ENCODE measurements around the gene TMEM242. TPM values are rescaled to one million over a fixed set of nuclear protein-coding genes. Genes with fewer than 3 reads are reported as not detected.

The TMEM242 gene
- total RNA-seq, 2 donors from 2014 or later = 10.8 to 11.7 TPM

- H3K4me3 ChIP-seq (ENCODE audit: low read length) = no peak overlapping the region
- no peaks in the 10 kb centered on the region for H3K36me3 Mint-ChIP-seq (ENCODE audit: low read depth)
- peaks cover 24% of the 10 kb centered on the region for H3K27me3 ChIP-seq (ENCODE audit: control insufficient read depth, insufficient read depth, low read length, poor library complexity, severe bottlenecking)
- H3K4me3 Mint-ChIP-seq = no peak overlapping the region
- H3K4me1 ChIP-seq (ENCODE audit: control insufficient read depth, insufficient read depth, low read length) = no peaks in the 10 kb centered on the region
- peaks cover 2% of the 10 kb centered on the region for H3K9me3 Mint-ChIP-seq
- peaks cover 32% of the 10 kb centered on the region for H3K27me3 Mint-ChIP-seq (ENCODE audit: insufficient read depth)
- H3K27ac Mint-ChIP-seq = no peak overlapping the region
- no peak overlapping the region for H3K27ac ChIP-seq (ENCODE audit: low read depth, low read length)
- H3K4me1 Mint-ChIP-seq = peaks cover 16% of the 10 kb centered on the region
- DNase-seq = no peak
- H3K36me3 ChIP-seq (ENCODE audit: control insufficient read depth, insufficient read depth, low read length) = no peaks in the 10 kb centered on the region
- no peaks in the 10 kb centered on the region for H3K9me3 ChIP-seq (ENCODE audit: control insufficient read depth, low read length)
- no peak for TF ChIP-seq CTCF (conservative IDR thresholded peaks at IDR 0.05)
- H3K9ac ChIP-seq (ENCODE audit: extremely low read depth, low read length, poor library complexity, severe bottlenecking) = no peak overlapping the region
- 90 to 92% methylated on average over 2 to 10 of the region's 10 CpGs for WGBS, 2 experiments (ENCODE audit: insufficient coverage in 1 of 2, insufficient read length in 1 of 2)
Observed at GRCh38 chr6:157240960-157241311, 82.4 kb downstream of the TMEM242 start.

GRCh38 chr6:157240059-157240959, 83.0 kb downstream of the TMEM242 start:
- no peak for DNase-seq

GRCh38 chr6:157239671-157240058, 83.7 kb downstream of the TMEM242 start:
- H3K9me3 ChIP-seq (ENCODE audit: control insufficient read depth, low read length) = no peaks in the 10 kb centered on the region
- H3K27ac ChIP-seq (ENCODE audit: low read depth, low read length) = no peak overlapping the region
- no peaks in the 10 kb centered on the region for H3K36me3 ChIP-seq (ENCODE audit: control insufficient read depth, insufficient read depth, low read length)
- no peaks in the 10 kb centered on the region for H3K36me3 Mint-ChIP-seq (ENCODE audit: low read depth)
- DNase-seq = no peak
- H3K4me1 ChIP-seq (ENCODE audit: control insufficient read depth, insufficient read depth, low read length) = no peaks in the 10 kb centered on the region
- peaks cover 2% of the 10 kb centered on the region for H3K9me3 Mint-ChIP-seq
- no peak overlapping the region for H3K4me3 ChIP-seq (ENCODE audit: low read length)
- H3K4me1 Mint-ChIP-seq = peaks cover 11% of the 10 kb centered on the region
- H3K4me3 Mint-ChIP-seq = no peak overlapping the region
- H3K27me3 Mint-ChIP-seq (ENCODE audit: insufficient read depth) = peaks cover 45% of the 10 kb centered on the region
- H3K27me3 ChIP-seq (ENCODE audit: control insufficient read depth, insufficient read depth, low read length, poor library complexity, severe bottlenecking) = peaks cover 37% of the 10 kb centered on the region
- H3K9ac ChIP-seq (ENCODE audit: extremely low read depth, low read length, poor library complexity, severe bottlenecking) = no peak overlapping the region
- no peak overlapping the region for H3K27ac Mint-ChIP-seq
- WGBS, 2 experiments (ENCODE audit: insufficient coverage in 1 of 2, insufficient read length in 1 of 2) = 94 to 95% methylated on average over 10 to 11 of the region's 12 CpGs
- no peak for TF ChIP-seq CTCF (conservative IDR thresholded peaks at IDR 0.05)

More at GRCh38 chr6:157240059-157240959, 83.0 kb downstream of the TMEM242 start:
- no peak overlapping the region for H3K4me3 Mint-ChIP-seq
- no peak for TF ChIP-seq CTCF (conservative IDR thresholded peaks at IDR 0.05)
- no peak overlapping the region for H3K4me3 ChIP-seq (ENCODE audit: low read length)
- H3K27me3 ChIP-seq (ENCODE audit: control insufficient read depth, insufficient read depth, low read length, poor library complexity, severe bottlenecking) = peaks cover 30% of the 10 kb centered on the region
- H3K4me1 Mint-ChIP-seq = peaks cover 14% of the 10 kb centered on the region
- H3K36me3 ChIP-seq (ENCODE audit: control insufficient read depth, insufficient read depth, low read length) = no peaks in the 10 kb centered on the region
- peak overlapping the region; percentile 64 for H3K27ac Mint-ChIP-seq
- no peak overlapping the region for H3K9ac ChIP-seq (ENCODE audit: extremely low read depth, low read length, poor library complexity, severe bottlenecking)
- H3K27ac ChIP-seq (ENCODE audit: low read depth, low read length) = no peak overlapping the region
- H3K9me3 ChIP-seq (ENCODE audit: control insufficient read depth, low read length) = no peaks in the 10 kb centered on the region
- WGBS, 2 experiments (ENCODE audit: insufficient coverage in 1 of 2, insufficient read length in 1 of 2) = 87 to 90% methylated on average over 19 to 28 of the region's 28 CpGs
- H3K27me3 Mint-ChIP-seq (ENCODE audit: insufficient read depth) = peaks cover 38% of the 10 kb centered on the region
- H3K36me3 Mint-ChIP-seq (ENCODE audit: low read depth) = no peaks in the 10 kb centered on the region
- peaks cover 2% of the 10 kb centered on the region for H3K9me3 Mint-ChIP-seq
- H3K4me1 ChIP-seq (ENCODE audit: control insufficient read depth, insufficient read depth, low read length) = no peaks in the 10 kb centered on the region

Other genes with a start within 250 kb of the TMEM242 start
- gene ZDHHC14, start 57.7 kb upstream of the TMEM242 start, total RNA-seq = 1 to 10 TPM; 2.3 to 4.5 TPM